SK-N-SH (cell line): Measurements from ENCODE around the gene ZNF580. TPM values are rescaled to one million over a fixed set of nuclear protein-coding genes. Genes with fewer than 3 reads are reported as not detected.

Experiments used
- CTCF ChIA-PET: fragments of 300-600, 350-600 bp; formaldehyde crosslinking; extraction: SDS; loops from one replicate; lab custom pipeline; 2021; lab: Yijun Ruan, JAX
- POLR2A ChIA-PET: fragments of 350-600 bp; sonication (Branson Sonifier 250); formaldehyde crosslinking; extraction: SDS; loops from one replicate; lab custom pipeline; 2020; ENCODE audit warnings: antibody characterized with exemption, inconsistent platforms; lab: Yijun Ruan, JAX
- DNase-seq: peaks from one replicate; pipeline ENCODE4 v3.0.0; 2012
- H2AFZ ChIP-seq: fragments of 200-600 bp; sonication (generic); 2 replicates; pipeline ENCODE4 v1.8.1; 2016; ENCODE audit warnings: antibody characterized with exemption, mild to moderate bottlenecking, low read depth
- H3F3A ChIP-seq: fragments of 200-600 bp; sonication (generic); replicated peaks from 2 replicates; pipeline ENCODE3; 2016; ENCODE audit warnings: antibody characterized with exemption, mild to moderate bottlenecking; ENCODE audit not compliant: insufficient read depth
- H3K27ac ChIP-seq, 2 experiments: fragments of 200-500 bp in 1 of 2; fragments of 200-600 bp in 1 of 2; sonication (Bioruptor generic) in 1 of 2; sonication (generic), shearing (Covaris generic) in 1 of 2; 2 replicates each; pipeline versions ENCODE4 v1.5.1 to v1.6.1; 2014 to 2016; ENCODE audit warnings: low read depth in 2 of 2, inconsistent platforms in 1 of 2, low read length in 1 of 2, mild to moderate bottlenecking in 1 of 2, mixed read lengths in 1 of 2
- H3K27me3 ChIP-seq: fragments of 200-600 bp; sonication (generic), shearing (Covaris generic); 2 replicates; pipeline ENCODE4 v1.6.1; 2016; ENCODE audit warnings: mixed run types; ENCODE audit not compliant: insufficient read depth
- H3K36me3 ChIP-seq, 2 experiments: fragments of 200-500 bp in 1 of 2; fragments of 200-600 bp in 1 of 2; sonication (Bioruptor generic) in 1 of 2; sonication (generic) in 1 of 2; replicated peaks in 1 of 2; 2 replicates each; pipeline versions ENCODE3 to v1.5.1; 2014 to 2016; ENCODE audit warnings: low read length in 1 of 2, mild to moderate bottlenecking in 1 of 2; ENCODE audit not compliant: insufficient read depth in 2 of 2, control insufficient read depth in 1 of 2
- H3K4me1 ChIP-seq, 2 experiments: fragments of 200-500 bp in 1 of 2; fragments of 200-600 bp in 1 of 2; sonication (Bioruptor generic) in 1 of 2; sonication (generic), shearing (Covaris generic) in 1 of 2; 2 replicates each; pipeline versions ENCODE4 v1.5.1 to v1.6.1; 2014 to 2016; ENCODE audit warnings: low read depth in 1 of 2, low read length in 1 of 2, mixed run types in 1 of 2; ENCODE audit not compliant: insufficient read depth in 2 of 2, control insufficient read depth in 1 of 2
- H3K4me2 ChIP-seq: fragments of 200-600 bp; sonication (generic), shearing (Covaris generic); 2 replicates; pipeline ENCODE4 v1.6.1; 2017; ENCODE audit warnings: mixed run types
- H3K4me3 ChIP-seq, 2 experiments: fragments of 200-500 bp in 1 of 2; fragments of 200-600 bp in 1 of 2; sonication (Bioruptor generic) in 1 of 2; sonication (generic), shearing (Covaris generic) in 1 of 2; 2 replicates each; pipeline versions ENCODE4 v1.5.1 to v1.8.1; 2014 to 2016; ENCODE audit warnings: low read depth in 2 of 2, inconsistent platforms in 1 of 2, low read length in 1 of 2, mild to moderate bottlenecking in 1 of 2, mixed read lengths in 1 of 2, moderate library complexity in 1 of 2
- H3K79me2 ChIP-seq: fragments of 200-600 bp; sonication (generic); 2 replicates; pipeline ENCODE4 v1.8.1; 2017; ENCODE audit warnings: mild to moderate bottlenecking; ENCODE audit not compliant: insufficient read depth
- H3K9ac ChIP-seq: fragments of 200-600 bp; sonication (generic); 2 replicates; pipeline ENCODE4 v1.6.1; 2017; ENCODE audit warnings: mixed run types
- H3K9me2 ChIP-seq: fragments of 200-600 bp; sonication (generic); 2 replicates; pipeline ENCODE4 v1.6.1; 2017; ENCODE audit warnings: mixed run types
- H3K9me3 ChIP-seq: fragments of 200-600 bp; sonication (generic); 2 replicates; pipeline ENCODE4 v1.6.1; 2017; ENCODE audit warnings: mixed run types, mild to moderate bottlenecking, moderate library complexity
- H4K20me1 ChIP-seq: fragments of 200-600 bp; sonication (generic); 2 replicates; pipeline ENCODE4 v1.6.1; 2017; ENCODE audit warnings: mild to moderate bottlenecking, mixed run types; ENCODE audit not compliant: insufficient read depth
- EP300 ChIP-seq, 2 experiments: IDR thresholded peaks; 2 replicates each; pipeline versions ENCODE4 v1.4.0 to v1.6.1; 2012; ENCODE audit warnings: borderline replicate concordance in 1 of 2, low read depth in 1 of 2, low read length in 1 of 2
- FOXJ3 ChIP-seq: sonication (generic); formaldehyde crosslinking; IDR thresholded peaks from 2 replicates; pipeline ENCODE4 v1.5.1; 2020; ENCODE audit warnings: mild to moderate bottlenecking, missing genetic modification reagents
- GABPA ChIP-seq: IDR thresholded peaks from 2 replicates; pipeline ENCODE4 v1.4.0; 2012; ENCODE audit warnings: low read depth, mild to moderate bottlenecking
- GATA2 ChIP-seq: sonication (generic); formaldehyde crosslinking; IDR thresholded peaks from 2 replicates; pipeline ENCODE4 v1.5.0; 2020; ENCODE audit warnings: mild to moderate bottlenecking, missing genetic modification reagents
- IRF3 ChIP-seq: fragments of 150-350 bp; IDR thresholded peaks from 2 replicates; pipeline ENCODE4 v1.6.1; 2016; ENCODE audit warnings: mild to moderate bottlenecking, low read depth, low read length
- MEF2A ChIP-seq: IDR thresholded peaks from 2 replicates; pipeline ENCODE4 v1.4.0; 2012; ENCODE audit warnings: low read depth, borderline replicate concordance
- MXI1 ChIP-seq: IDR thresholded peaks from 2 replicates; pipeline ENCODE4 v1.6.1; 2012; ENCODE audit warnings: mild to moderate bottlenecking, low read depth, low read length, improper control_type of control experiment
- POLR2AphosphoS5 ChIP-seq: IDR thresholded peaks from 2 replicates; pipeline ENCODE4 v1.6.1; 2012; ENCODE audit warnings: low read depth, low read length
- RAD21 ChIP-seq: IDR thresholded peaks from 2 replicates; pipeline ENCODE4 v1.6.1; 2012; ENCODE audit warnings: mild to moderate bottlenecking, low read length
- RFX5 ChIP-seq: IDR thresholded peaks from 2 replicates; pipeline ENCODE4 v1.6.1; 2012; ENCODE audit warnings: mild to moderate bottlenecking, improper control_type of control experiment, low read length
- RXRA ChIP-seq: IDR thresholded peaks from 2 replicates; pipeline ENCODE4 v1.4.0; 2012; ENCODE audit warnings: low read depth, mild to moderate bottlenecking, borderline replicate concordance
- SMC3 ChIP-seq: IDR thresholded peaks from 2 replicates; pipeline ENCODE4 v1.6.1; 2012; ENCODE audit warnings: low read depth, low read length, improper control_type of control experiment
- TEAD4 ChIP-seq: IDR thresholded peaks from 2 replicates; pipeline ENCODE4 v1.4.0; 2012; ENCODE audit warnings: mild to moderate bottlenecking, borderline replicate concordance; ENCODE audit not compliant: insufficient read depth
- USF1 ChIP-seq: IDR thresholded peaks from 2 replicates; pipeline ENCODE4 v1.4.0; 2012; ENCODE audit warnings: low read depth, borderline replicate concordance
- USF2 ChIP-seq: fragments of 150-350 bp; IDR thresholded peaks from 2 replicates; pipeline ENCODE4 v1.6.1; 2017; ENCODE audit warnings: antibody characterized with exemption, low read length, low read depth, borderline replicate concordance
- WGBS: methylation state at CpG from one replicate; pipeline ENCODE4 v1.1.6; 2017; ENCODE audit warnings: low lambda C conversion rate; 5-methylcytosine and 5-hydroxymethylcytosine counted together
- polyA plus RNA-seq, 3 experiments: library from polyadenylated mRNA; depleted of rRNA; stranded (reverse); fragments of >200 nt; gene quantifications; 2 replicates each; pipeline ENCODE4 v1.2.3, GENCODE V29; 2012

ZNF580 gene
- polyA plus RNA-seq, 1 of the 3 experiments (the other 2 are of a cell fraction), result 21.9 TPM

- TF ChIP-seq MEF2A (no peak), RXRA (no peak)
Measured at GRCh38 chr19:55611983-55612645, 28.7 kb upstream of the ZNF580 start (continued).

- peak; percentile 23 for DNase-seq
- no peak overlapping the region for H3K9ac ChIP-seq
- H3K4me1 ChIP-seq, result no peaks in the 10 kb centered on the region; a peak in 1 of 4 replicates
- H3K36me3 ChIP-seq, result peaks cover 19 to 42% of the 10 kb centered on the region in 2 experiments
- no peaks in the 10 kb centered on the region for H3K9me2 ChIP-seq
- no peak overlapping the region for H3K27ac ChIP-seq
- ChIA-PET POLR2A (no interaction called here), CTCF (interaction anchor here (1.0 kb wide), 1 partner anchor 109 kb away, joined by 3 read pairs; no protein-coding TSS in a partner anchor)
- no peak overlapping the region for H2AFZ ChIP-seq
- no peaks in the 10 kb centered on the region for H3F3A ChIP-seq
- H4K20me1 ChIP-seq, result peaks cover 38% of the 10 kb centered on the region
- H3K4me3 ChIP-seq, result no peak overlapping the region
- 96% methylated on average over 25 of the region's 27 CpGs for WGBS
- H3K79me2 ChIP-seq, result peaks cover 47% of the 10 kb centered on the region
- H3K27me3 ChIP-seq, result no peaks in the 10 kb centered on the region
- TF ChIP-seq USF2 (no peak), EP300 (IDR thresholded peaks at IDR 0.05; ENCODE audit: borderline replicate concordance in 1 of 2, low read depth in 1 of 2, low read length in 1 of 2) (no peak), RAD21 (no peak), IRF3 (no peak), TEAD4 (no peak), GATA2 (CRISPR knock-in tag) (no peak), FOXJ3 (CRISPR knock-in tag) (no peak), MXI1 (no peak), POLR2AphosphoS5 (no peak), USF1 (no peak), SMC3 (no peak), GABPA (no peak), RFX5 (no peak)
- H3K9me3 ChIP-seq, result no peaks in the 10 kb centered on the region
- no peak overlapping the region for H3K4me2 ChIP-seq
Measured at GRCh38 chr19:55613396-55613795, 27.4 kb upstream of the ZNF580 start.
